Measurements from ENCODE around the gene FUOM.

Gene FUOM

GRCh38 chr10:133316266-133316665 lies 41.6 kb downstream of the FUOM start:
- Histone ChIP-seq H3K27ac (replicated peaks) (no peak overlapping the region), H3K4me3 (replicated peaks; ENCODE audit: insufficient read depth, low read length) (no peak overlapping the region), H3K27me3 (ENCODE audit: insufficient read depth, poor library complexity, severe bottlenecking) (peaks cover 2% of the 10 kb centered on the region)
- TF ChIP-seq CTCF (IDR thresholded peaks at IDR 0.05; ENCODE audit: insufficient read depth, low read length) (no peak), REST (IDR thresholded peaks at IDR 0.05; ENCODE audit: insufficient replicate concordance, low read depth) (no peak), SPI1 (IDR thresholded peaks at IDR 0.05; ENCODE audit: borderline replicate concordance, low read depth) (no peak), POLR2AphosphoS5 (IDR thresholded peaks at IDR 0.05; ENCODE audit: low read depth) (no peak), GABPA (IDR thresholded peaks at IDR 0.05; ENCODE audit: low read depth) (no peak)
- no peak for DNase-seq (ENCODE audit: low read depth in 1 of 2, low spot score in 1 of 2)

- TF ChIP-seq GABPA (IDR thresholded peaks at IDR 0.05; ENCODE audit: low read depth) = no peak
- no peak for TF ChIP-seq POLR2AphosphoS5 (IDR thresholded peaks at IDR 0.05; ENCODE audit: low read depth)
- no peak for TF ChIP-seq SPI1 (IDR thresholded peaks at IDR 0.05; ENCODE audit: borderline replicate concordance, low read depth)
- Histone ChIP-seq H3K27ac (replicated peaks) (no peak overlapping the region), H3K4me3 (replicated peaks; ENCODE audit: insufficient read depth, low read length) (no peak overlapping the region), H3K27me3 (ENCODE audit: insufficient read depth, poor library complexity, severe bottlenecking) (peaks cover 2% of the 10 kb centered on the region)
- no peak for DNase-seq (ENCODE audit: low read depth in 1 of 2, low spot score in 1 of 2)
These were observed 42.0 kb downstream of the FUOM start for GRCh38 chr10:133315847-133316246.

- no peak overlapping the region for H3K4me3 ChIP-seq (replicated peaks; ENCODE audit: insufficient read depth, low read length)
- TF ChIP-seq REST (IDR thresholded peaks at IDR 0.05; ENCODE audit: insufficient replicate concordance, low read depth) (no peak), CTCF (IDR thresholded peaks at IDR 0.05; ENCODE audit: insufficient read depth, low read length) (no peak), SPI1 (IDR thresholded peaks at IDR 0.05; ENCODE audit: borderline replicate concordance, low read depth) (no peak), GABPA (IDR thresholded peaks at IDR 0.05; ENCODE audit: low read depth) (no peak), POLR2AphosphoS5 (IDR thresholded peaks at IDR 0.05; ENCODE audit: low read depth) (no peak)
- no peak for DNase-seq (ENCODE audit: low read depth in 1 of 2, low spot score in 1 of 2)
- peaks cover under 1% of the 10 kb centered on the region for H3K27me3 ChIP-seq (ENCODE audit: insufficient read depth, poor library complexity, severe bottlenecking)
- no peak overlapping the region for H3K27ac ChIP-seq (replicated peaks)
These were observed 42.9 kb downstream of the FUOM start for GRCh38 chr10:133314911-133315310.

GRCh38 chr10:133313192-133313591 lies 44.6 kb downstream of the FUOM start:
- H3K27ac ChIP-seq (replicated peaks) = no peak overlapping the region
- no peaks in the 10 kb centered on the region for H3K27me3 ChIP-seq (ENCODE audit: insufficient read depth, poor library complexity, severe bottlenecking)
- DNase-seq (ENCODE audit: low read depth in 1 of 2, low spot score in 1 of 2) = no peak
- TF ChIP-seq REST (IDR thresholded peaks at IDR 0.05; ENCODE audit: insufficient replicate concordance, low read depth) = no peak
- no peak for TF ChIP-seq GABPA (IDR thresholded peaks at IDR 0.05; ENCODE audit: low read depth)
- no peak for TF ChIP-seq CTCF (IDR thresholded peaks at IDR 0.05; ENCODE audit: insufficient read depth, low read length)
- TF ChIP-seq POLR2AphosphoS5 (IDR thresholded peaks at IDR 0.05; ENCODE audit: low read depth) = no peak
- no peak for TF ChIP-seq SPI1 (IDR thresholded peaks at IDR 0.05; ENCODE audit: borderline replicate concordance, low read depth)
- H3K4me3 ChIP-seq (replicated peaks; ENCODE audit: insufficient read depth, low read length) = no peak overlapping the region
